Measurements from ENCODE around the gene EDIL3.

EDIL3 gene

DNA sequence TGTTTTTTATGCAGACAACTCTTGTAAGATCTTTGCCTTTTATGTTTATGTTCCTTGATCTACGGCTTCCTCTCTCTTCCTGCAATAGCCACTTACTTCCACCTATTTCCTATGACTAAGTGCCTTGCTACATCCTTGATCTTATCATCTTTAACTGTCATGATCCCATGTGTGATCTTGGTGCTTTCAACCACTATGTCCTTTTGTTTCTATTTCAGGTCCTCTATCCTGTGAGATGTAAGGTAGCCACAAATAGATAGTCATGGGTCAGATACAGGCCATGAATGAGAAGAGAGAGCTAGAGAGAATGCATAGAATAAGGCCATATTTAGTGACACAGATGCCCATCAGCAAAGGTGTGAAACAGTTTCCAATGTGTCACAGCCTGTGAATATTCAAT is 420.4 kb downstream of the EDIL3 start:
- DNase-seq (ENCODE audit: low spot score), result no peak

DNA sequence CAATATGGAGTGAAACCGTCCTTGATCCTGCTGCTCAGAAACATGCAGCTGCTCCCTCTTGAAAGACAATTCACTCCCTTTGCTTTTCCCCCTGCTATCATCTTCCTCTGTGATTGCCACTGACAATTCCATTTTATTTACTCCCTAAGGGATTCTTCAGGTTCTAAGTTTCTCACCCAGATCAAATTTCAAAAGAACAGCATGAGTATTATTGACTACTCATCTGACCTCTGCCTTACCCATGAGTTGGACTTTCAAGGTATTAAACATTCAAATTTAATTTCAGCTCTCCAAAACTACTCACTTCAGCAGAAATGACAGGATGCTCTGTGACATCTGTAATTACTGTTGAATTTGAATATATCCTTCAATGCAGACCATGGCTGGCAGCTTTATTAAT is 427.5 kb downstream of the EDIL3 start:
- DNase-seq (ENCODE audit: low spot score), result no peak

DNA sequence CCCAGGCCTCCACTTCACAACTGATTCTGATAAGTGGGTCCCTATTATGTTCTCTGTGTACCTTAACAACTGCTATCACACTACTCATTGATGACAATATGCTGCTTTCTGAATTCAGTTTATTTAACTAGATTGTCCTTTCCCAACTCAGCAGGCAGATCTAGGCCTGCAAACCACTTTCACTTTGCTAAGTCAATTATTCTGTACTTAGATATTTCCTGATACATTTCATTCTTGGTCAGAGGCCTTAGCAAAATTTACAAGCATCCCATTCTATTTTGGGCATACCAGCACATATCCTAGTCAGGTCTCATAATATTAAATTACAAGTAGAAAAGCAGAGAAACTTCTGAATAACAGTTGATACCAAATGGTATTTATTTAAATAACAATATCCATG is 428.3 kb downstream of the EDIL3 start:
- DNase-seq (ENCODE audit: low spot score), result no peak

DNA sequence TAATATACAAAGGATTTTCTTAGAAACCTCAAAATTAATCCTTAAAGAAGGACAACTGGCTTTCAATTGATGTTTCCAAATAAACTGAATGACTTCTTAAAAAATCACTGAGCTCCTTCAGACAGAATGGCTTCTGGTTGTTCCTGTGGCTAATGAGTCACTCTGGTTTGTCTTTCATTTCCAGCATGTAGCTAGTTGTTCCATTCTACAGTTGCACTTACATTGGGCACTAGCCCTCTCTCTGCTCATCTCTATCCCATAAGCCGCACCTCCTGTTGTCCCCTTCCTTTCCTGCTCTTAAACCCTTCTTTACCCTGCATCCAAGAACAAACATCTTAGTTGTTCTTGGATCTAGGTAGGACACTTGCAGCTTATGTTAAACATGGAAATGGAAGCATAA is 428.8 kb downstream of the EDIL3 start:
- DNase-seq (ENCODE audit: low spot score), result no peak

DNA sequence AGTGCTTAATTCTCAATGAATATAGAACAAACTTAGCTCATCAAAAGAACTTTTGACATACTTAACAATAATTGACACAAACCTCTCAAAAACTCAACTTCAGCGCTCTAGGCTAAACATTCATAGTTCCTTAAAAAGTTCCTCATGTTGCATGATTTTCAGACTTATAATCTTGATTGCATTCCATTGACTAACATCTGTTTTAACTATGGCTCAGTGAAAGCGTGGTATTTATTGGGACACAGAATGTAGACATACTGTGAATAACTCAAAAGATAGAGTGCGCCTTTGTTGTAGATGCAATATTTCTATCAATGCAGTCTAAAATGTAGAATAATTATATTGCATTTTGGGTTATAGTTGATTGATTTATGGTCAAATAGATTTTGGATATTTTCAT is 436.9 kb downstream of the EDIL3 start:
- no peak for DNase-seq (ENCODE audit: low spot score)

DNA sequence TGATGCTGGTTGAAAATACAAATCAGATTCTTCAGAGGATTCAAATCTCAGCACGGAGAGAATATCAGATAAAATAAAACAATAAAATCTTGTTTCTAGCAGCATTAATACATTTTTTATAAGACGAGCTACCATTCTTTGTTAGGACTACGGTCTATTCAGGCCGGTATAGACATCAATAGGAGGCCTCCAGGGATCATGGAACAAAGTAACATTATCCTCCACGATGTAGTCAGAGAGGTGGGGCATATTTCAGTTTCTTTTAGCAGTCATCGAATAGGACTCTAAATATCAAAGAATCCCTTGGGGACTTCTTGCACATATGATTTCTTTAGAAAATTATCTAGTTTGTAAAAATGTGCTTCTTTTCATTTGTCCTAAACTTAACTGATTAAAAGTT is 438.2 kb downstream of the EDIL3 start:
- no peak for DNase-seq (ENCODE audit: low spot score)

DNA sequence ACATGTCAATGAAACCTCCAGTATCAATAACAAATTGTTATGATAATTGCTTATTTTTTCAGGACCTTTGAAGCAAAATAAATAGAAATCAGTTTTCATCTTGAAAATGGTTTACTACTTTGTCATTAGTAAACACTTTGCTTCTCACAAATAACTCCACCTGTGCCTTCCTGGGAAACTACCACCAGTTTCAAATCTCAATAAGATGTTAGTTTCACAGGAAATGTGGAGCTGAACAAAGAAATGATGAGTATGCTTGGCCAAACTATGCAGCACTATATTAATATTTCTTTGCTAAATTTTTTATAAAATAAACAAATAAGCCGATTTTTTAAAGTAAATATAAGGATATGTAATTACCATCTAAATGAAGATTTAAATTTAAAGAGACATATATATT is 442.5 kb downstream of the EDIL3 start:
- no peak for DNase-seq (ENCODE audit: low spot score)

DNA sequence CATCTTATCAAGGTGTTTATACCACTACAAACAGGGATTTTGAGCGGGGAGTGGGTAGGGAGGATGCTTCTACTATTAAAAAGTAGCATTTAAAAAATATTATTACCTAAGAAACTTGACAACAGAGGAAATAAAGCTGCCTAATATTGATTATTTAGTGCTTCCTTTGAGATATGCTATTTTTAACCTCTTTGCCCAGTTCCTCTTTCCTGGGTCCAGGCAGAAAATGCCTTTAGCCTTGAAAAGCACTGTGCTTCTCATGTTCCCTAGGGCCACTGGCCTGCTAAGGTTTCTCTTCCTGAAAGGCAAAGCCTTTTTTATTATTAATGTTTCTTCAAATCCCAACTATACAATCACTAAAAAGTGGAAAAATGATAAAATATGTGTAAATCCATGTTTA is 446.8 kb downstream of the EDIL3 start:
- DNase-seq (ENCODE audit: low spot score), result no peak

DNA sequence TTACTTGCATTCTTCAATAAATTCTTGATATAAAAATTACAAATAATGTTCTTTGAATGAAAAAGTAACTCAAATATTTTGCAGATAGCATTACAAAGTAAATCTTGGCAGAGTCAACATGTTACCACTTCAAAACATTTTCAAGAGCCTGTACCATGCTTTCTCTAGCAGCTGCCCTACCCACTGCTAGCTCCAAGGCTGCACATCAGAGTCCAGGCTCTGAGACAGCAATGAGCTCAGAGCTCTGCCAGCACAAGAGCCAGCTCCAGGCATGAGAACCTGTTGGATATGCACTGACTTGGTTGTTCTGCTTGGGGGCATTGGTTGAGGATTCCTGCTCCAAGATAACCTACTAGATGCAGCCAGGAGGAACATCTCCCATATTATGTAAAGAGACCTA is 452.7 kb downstream of the EDIL3 start:
- no peak for DNase-seq (ENCODE audit: low spot score)

DNA sequence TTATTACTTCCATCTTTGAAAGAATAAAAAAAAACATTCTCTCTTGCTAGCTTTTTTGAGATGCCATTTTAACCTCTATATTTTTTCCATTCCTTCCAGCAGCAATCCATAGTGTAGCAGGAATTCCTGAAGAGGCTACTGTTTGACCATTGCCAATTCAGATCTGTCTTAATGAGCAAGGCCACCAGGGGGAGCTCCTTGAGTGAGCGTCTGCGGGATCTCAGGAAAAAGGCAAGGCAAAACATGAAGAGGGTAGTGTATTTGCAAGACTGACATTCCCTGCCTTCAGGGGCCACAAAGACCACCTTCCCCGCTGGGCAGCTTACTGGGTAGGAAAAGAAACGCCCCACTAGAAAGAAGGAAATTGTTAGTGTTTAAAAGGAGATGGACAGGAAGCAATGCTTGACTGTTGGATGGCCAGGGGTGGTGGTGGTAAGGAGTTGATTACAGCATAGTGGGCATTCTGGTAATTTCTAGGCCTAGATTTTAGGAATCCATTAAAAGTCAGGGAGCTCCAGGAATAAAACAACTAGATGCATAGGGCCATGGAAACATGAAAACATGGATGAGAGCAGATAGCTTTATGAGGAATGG is 457.4 kb downstream of the EDIL3 start:
- DNase-seq (ENCODE audit: low spot score), result peak; percentile 23

DNA sequence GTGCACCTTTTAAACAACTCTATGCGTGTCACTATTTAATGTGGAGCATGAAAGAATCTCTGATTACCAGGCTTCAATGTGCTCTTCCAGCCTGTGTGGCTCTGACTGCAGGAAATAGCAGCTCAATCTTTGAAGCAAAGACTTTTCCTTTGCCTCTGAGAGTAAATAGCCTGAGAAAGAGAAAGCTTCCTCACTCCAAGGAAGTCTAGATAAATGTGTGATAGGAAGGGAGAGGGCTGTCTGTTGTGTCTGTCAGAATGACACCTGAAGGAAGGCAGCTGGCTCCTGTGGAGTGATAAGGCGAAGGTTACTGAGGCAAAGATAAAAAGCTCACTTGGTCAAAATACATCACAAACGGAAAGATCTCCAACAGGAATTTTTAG is 458.7 kb downstream of the EDIL3 start:
- no peak for DNase-seq (ENCODE audit: low spot score)

DNA sequence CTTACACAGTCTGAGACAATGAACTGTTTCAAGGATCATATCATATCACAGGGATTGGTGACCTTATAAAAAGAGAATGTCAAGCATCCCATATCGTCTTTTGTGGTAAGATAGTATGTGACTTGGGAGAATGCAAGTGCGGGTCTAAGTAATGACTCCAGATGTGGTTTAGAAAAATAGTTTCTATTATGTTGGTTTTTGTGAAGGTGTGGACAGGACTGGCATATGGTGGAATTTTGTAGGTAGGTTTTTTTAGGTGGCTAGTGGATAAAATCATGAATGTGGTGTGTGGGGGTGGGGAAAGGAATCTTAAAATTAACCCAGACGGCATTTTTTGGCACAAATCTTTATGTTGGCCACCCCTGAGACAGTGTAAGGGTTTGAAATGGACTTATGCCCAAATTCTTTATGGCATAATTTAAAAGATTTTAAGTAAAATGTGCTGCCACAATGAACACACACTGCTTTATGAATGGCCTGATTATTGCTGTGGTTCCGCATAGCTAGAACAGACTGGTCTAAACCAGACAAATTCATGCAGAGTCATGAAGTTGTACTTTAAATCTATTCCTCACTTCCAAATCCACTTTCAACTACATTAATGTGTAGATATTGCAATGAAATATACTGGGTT is 459.2 kb downstream of the EDIL3 start:
- DNase-seq (ENCODE audit: low spot score), result no peak

DNA sequence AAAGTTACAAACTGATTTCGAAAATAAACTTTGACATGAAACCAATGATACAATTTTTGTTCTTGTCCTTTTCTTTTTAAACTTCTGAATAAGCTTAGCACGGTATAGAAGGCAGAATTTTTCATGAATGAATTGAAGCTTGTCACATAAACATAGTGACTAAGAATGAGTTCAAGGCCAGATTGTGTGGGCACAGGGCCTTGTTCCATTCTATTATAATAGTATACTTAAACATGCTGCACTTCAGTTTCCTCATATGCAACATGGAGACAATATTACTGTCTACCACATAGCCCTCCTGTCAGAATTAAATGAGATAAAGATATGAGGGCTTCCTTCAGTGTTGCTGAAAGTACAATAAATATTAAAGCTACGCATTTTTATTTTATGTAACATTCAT is 459.8 kb downstream of the EDIL3 start:
- DNase-seq (ENCODE audit: low spot score), result no peak

DNA sequence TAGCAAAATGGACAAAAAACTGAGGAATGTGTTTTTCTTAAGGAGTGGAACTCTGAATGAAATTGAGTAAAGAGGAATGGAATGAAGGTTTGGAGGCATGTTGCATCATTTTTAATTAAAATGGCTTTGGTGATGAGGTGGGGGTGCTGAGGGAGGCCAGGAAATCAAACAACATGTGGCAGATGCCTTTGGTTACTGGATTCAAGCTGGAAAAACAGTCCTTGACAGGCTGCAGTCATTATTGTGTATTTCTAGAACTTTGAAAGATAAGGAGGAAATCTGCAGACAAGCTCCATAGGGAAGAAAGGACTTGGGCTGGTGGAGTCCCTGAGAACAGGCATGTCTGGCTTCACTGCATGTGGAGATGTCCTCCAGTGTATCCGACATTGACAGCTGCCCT is 460.5 kb downstream of the EDIL3 start:
- DNase-seq (ENCODE audit: low spot score), result no peak

DNA sequence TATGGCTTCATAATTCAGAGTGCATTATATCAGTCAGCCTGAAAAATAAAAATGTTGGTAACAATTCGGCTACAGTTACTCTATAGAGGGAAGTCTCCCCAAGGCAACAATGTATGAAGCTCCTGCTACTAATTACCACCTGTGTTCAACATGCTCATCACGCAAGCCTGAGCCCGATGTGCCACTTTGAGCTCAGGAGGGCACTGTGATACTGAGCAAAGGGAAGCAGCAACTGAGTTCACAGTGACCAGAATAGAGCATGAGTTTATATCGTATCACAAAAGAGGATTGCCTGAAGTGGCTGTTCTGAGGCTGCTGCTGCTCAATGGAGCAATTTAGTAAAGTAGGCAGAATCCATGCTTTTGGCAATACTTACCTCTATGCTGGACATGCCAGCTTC is 462.0 kb downstream of the EDIL3 start:
- no peak for DNase-seq (ENCODE audit: low spot score)

DNA sequence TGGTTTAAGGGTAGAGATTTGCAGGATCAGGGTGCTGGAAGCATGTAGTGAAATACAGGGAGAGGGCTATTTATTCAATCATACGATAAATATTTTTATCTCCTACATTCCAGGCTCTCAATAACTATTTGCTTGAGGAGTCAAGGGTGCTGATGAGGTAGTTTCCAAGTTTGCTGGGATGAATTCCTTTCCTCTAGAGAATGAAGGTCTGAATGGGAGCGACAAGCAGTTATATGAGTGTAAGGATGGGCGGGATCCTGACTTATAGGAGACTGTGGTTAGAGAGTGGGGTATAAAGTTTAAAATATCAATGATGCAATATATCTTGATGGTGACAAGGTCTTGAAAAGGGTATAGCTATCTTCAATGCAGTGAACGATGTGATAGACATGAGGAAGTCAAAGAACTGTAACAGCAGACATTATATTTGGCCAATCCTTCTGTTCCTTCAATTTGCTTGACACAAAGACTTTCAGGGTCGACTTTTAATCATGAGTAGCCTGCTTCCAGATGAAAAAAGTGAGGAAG is 462.9 kb downstream of the EDIL3 start:
- DNase-seq (ENCODE audit: low spot score), result no peak

DNA sequence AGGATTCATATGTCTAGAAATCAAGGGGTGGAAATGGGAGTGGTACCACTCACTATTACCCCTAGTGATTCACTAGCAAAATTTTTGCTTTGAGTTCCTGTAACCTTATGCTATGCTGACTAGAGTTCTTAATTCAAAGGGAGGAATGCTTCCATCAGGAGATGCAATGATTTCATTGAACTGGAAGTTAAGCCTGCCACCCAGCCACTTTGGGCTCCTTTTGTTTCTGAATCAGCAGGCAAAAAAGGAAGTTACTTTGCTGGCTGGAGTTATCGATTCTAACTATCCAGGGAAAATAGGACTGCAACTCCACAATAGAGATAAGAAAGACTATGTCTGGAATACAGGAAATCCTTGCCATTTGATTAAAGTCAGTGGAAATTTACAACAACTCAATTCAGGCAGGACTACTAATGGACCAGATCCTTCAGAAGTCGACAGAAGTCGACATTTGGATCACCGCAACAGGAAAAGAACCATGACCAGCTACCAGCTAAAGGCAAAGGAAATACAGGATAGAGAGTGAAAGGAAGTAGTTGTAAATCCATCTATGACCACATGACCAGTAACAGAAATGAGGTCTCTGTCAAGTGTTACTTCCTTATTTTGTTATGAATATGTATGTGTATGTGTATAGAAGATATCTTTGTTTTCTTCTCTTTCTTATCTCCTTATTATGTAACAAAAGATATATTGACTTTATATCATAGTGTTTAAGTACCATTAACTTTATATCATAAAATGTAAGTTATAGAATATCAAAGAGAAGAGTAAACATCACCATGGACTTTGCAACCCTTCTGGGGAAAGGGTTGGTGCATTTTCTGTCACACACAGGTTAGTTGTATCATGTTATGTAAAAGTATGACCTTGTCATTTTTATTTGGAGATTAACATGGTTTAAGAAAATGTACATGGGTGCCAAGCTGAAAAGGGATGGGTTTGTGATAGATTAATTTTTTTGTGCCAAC is 465.3 kb downstream of the EDIL3 start:
- no peak for DNase-seq (ENCODE audit: low spot score)

DNA sequence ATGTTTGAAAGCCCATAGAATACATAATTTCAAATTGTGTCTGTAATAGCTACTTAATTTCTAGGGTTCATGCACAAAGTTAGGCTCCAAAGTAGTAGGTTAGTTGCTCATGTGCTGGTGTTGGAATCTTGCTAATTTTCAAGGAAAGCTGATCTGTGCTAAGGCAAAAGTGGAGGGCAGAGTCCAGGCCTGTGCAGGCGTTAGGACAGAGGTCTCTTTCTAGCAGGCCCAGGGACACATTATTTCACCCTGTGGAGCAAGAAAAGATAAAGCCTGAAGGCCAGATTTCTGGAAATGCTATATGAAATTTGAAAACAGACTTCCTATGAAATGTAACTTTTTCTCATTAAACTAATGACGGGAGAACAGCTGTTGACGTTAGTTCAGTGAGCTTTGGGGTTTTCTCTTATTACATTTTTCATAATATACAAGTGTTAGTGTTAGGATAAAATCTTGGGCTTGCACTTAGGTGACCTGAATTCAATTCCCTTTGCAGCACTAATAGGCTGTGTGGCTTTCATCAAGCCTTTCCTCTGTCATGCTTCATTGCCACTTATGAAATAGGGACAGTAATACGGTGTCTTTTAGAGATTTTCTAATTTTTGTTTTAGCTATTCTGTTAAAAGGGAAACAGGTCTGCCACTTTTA is 467.3 kb downstream of the EDIL3 start:
- DNase-seq (ENCODE audit: low spot score), result no peak

DNA sequence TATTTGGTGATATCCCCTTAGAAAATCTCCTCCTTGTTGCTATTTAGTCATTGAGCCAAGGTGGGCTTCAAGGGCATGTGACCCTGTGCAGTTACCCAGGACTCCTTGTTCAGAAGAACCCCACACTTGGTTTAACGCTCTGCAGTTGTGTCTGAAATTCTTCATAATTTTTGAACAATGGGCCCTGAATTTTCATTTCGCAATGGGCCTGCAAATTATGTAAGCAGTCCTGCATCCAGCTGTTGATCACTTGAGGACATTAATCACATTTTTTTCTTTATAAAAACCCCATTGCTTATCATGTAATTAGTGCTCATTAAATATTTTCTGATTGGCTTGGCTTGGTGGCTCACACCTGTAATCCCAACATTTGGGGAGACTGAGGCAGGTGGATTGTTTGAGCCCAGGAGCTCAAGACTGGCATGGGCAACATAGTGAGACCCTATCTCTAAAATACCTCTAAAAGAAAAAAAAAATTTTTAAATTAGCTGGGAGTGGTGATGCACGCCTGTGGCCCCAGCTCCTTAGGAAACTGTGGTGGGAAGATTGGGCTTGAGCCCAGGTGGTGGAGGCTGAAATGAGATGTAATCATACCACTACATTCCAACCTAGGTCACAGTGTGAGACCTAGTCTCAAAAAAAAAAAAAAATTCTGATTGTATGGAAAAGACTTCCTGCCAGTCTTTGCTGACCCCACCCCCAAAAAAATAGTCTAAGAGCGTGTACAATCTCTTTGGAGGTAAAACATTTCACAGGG is 469.8 kb downstream of the EDIL3 start:
- no peak for DNase-seq (ENCODE audit: low spot score)

DNA sequence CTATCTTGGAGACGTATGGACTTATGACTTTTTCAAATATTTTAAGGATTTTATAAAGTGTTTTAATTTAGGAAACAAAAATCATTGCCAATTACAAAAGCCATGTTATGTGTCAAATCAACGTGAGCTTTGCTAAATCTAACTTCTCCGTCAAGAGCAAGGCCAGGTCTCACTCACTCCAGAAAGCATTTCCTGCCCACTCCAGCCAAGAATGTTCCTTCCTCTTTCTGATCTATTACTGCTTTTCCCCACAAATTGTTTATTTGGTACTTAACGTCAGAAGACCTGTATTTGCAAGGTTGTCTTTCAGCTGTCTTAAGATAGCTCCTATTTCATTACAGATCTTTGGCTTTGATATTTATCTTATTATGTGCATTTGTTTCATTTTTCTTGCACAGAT is 470.5 kb downstream of the EDIL3 start:
- DNase-seq (ENCODE audit: low spot score), result no peak

DNA sequence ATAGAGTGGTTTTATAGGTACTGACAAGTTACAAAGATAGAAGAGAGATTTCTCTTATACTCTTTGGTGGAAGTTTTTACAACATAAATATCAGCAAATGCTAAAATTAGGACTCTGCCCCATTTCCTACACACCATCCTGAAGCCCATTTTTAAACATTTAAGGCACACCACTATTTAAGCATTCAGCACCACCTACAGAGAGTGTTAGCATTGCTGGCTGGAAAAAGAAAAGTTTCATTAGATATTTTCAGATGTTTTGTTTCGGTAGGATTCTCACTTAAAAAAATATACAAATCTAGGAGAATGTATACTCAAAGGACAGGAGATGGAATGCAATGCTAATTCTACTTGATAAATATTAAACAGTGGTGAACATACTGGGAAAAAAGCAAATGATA is 471.1 kb downstream of the EDIL3 start:
- DNase-seq (ENCODE audit: low spot score), result no peak

All from activated CD4-positive, alpha-beta T cell treated with anti-CD3 and anti-CD28 coated beads, Interleukin-2, Interleukin-4, amounts not matched to agents 100 ng/mL and 50 ng/mL, durations not matched to agents 16 hours and 8 hours (primary cell).